HepG2 (cell line): ENCODE measurements around the gene MAB21L4. TPM values are rescaled to one million over a fixed set of nuclear protein-coding genes. Genes with fewer than 3 reads are reported as not detected.

Experiments used
- ARNT2 ChIP-seq: sonication (generic); formaldehyde crosslinking; IDR thresholded peaks from 2 replicates; pipeline ENCODE4 v1.8.0; 2022; ENCODE audit warnings: mild to moderate bottlenecking, low read depth, missing genetic modification reagents, moderate library complexity
- DPF2 ChIP-seq: sonication (generic); formaldehyde crosslinking; IDR thresholded peaks from 2 replicates; pipeline ENCODE4 v1.4.0; 2020; ENCODE audit warnings: mild to moderate bottlenecking, low read depth, missing genetic modification reagents, borderline replicate concordance
- EHMT2 ChIP-seq: fragments of 200-600 bp; sonication (generic); IDR thresholded peaks from 2 replicates; pipeline ENCODE4 v1.7.0; 2017; ENCODE audit warnings: antibody characterized with exemption, low read depth, low read length, borderline replicate concordance
- ELF1 ChIP-seq: sonication (generic); formaldehyde crosslinking; IDR thresholded peaks from 2 replicates; pipeline ENCODE4 v1.4.0; 2020; ENCODE audit warnings: missing genetic modification reagents
- ELF4 ChIP-seq: sonication (generic); formaldehyde crosslinking; IDR thresholded peaks from 2 replicates; pipeline ENCODE4 v1.5.0; 2020; ENCODE audit warnings: missing genetic modification reagents, mild to moderate bottlenecking, moderate library complexity, borderline replicate concordance
- FOXP4 ChIP-seq: sonication (generic); formaldehyde crosslinking; IDR thresholded peaks from 2 replicates; pipeline ENCODE4 v1.4.0; 2020; ENCODE audit warnings: missing genetic modification reagents
- GMEB1 ChIP-seq: sonication (generic); formaldehyde crosslinking; IDR thresholded peaks from 2 replicates; pipeline ENCODE4 v1.5.1; 2020; ENCODE audit warnings: missing genetic modification reagents, mild to moderate bottlenecking, borderline replicate concordance
- GZF1 ChIP-seq: sonication (generic); formaldehyde crosslinking; IDR thresholded peaks from 2 replicates; pipeline ENCODE4 v1.5.1; 2020; ENCODE audit warnings: mild to moderate bottlenecking, missing genetic modification reagents
- HCFC1 ChIP-seq: fragments of 150-350 bp; IDR thresholded peaks from 2 replicates; pipeline ENCODE4 v1.6.1; 2014; ENCODE audit warnings: low read depth, low read length
- KDM1A ChIP-seq: IDR thresholded peaks from 2 replicates; pipeline ENCODE4 v1.6.1; 2016; ENCODE audit warnings: missing compliant biosample characterization
- MBNL3 ChIP-seq: fragments of 250-450 bp; sonication (Bioruptor Pico); conservative IDR thresholded peaks from 2 replicates; pipeline ENCODE4 v1.8.0; 2022; ENCODE audit warnings: mild to moderate bottlenecking, inconsistent platforms
- NKX3-1 ChIP-seq: sonication (generic); formaldehyde crosslinking; IDR thresholded peaks from 2 replicates; pipeline ENCODE4 v1.5.0; 2020; ENCODE audit warnings: missing genetic modification reagents
- NR2C2 ChIP-seq: sonication (generic); formaldehyde crosslinking; IDR thresholded peaks from 2 replicates; pipeline ENCODE4 v1.4.0; 2020; ENCODE audit warnings: missing genetic modification reagents, mild to moderate bottlenecking, moderate library complexity, borderline replicate concordance
- PRPF4 ChIP-seq: fragments of 200-400 bp; formaldehyde crosslinking; IDR thresholded peaks from 2 replicates; pipeline ENCODE4 v1.6.1; 2016; ENCODE audit warnings: low read length, low read depth; ENCODE audit not compliant: poor library complexity, severe bottlenecking
- SRF ChIP-seq: IDR thresholded peaks from 2 replicates; pipeline ENCODE4 v1.6.1; 2011; ENCODE audit warnings: mild to moderate bottlenecking, low read depth, low read length, moderate library complexity
- U2AF1 ChIP-seq: fragments of 200-400 bp; formaldehyde crosslinking; optimal IDR thresholded peaks from 2 replicates; pipeline ENCODE3; 2017; ENCODE audit warnings: mild to moderate bottlenecking, low read depth, low read length
- ZBTB38 ChIP-seq: sonication (generic); formaldehyde crosslinking; IDR thresholded peaks from 2 replicates; pipeline ENCODE4 v1.5.1; 2020; ENCODE audit warnings: mild to moderate bottlenecking, missing genetic modification reagents
- ZBTB44 ChIP-seq: sonication (generic); formaldehyde crosslinking; IDR thresholded peaks from 2 replicates; pipeline ENCODE4 v1.4.0; 2020; ENCODE audit warnings: missing genetic modification reagents
- ZFYVE20 ChIP-seq: sonication (generic); formaldehyde crosslinking; IDR thresholded peaks from 2 replicates; pipeline ENCODE4 v1.8.0; 2023; ENCODE audit warnings: low read depth, mild to moderate bottlenecking, moderate library complexity, missing genetic modification reagents, borderline replicate concordance
- ZMYM4 ChIP-seq: sonication (generic); formaldehyde crosslinking; IDR thresholded peaks from 2 replicates; pipeline ENCODE4 v1.8.1; 2023; ENCODE audit warnings: mild to moderate bottlenecking, missing genetic modification reagents
- ZNF143 ChIP-seq: sonication (generic); formaldehyde crosslinking; IDR thresholded peaks from 2 replicates; pipeline ENCODE4 v1.4.0; 2020; ENCODE audit warnings: missing genetic modification reagents
- ZNF343 ChIP-seq: sonication (generic); formaldehyde crosslinking; IDR thresholded peaks from 2 replicates; pipeline ENCODE4 v1.4.0; 2020; ENCODE audit warnings: mild to moderate bottlenecking, missing genetic modification reagents
- ZNF350 ChIP-seq: sonication (generic); formaldehyde crosslinking; IDR thresholded peaks from 2 replicates; pipeline ENCODE4 v1.4.0; 2020; ENCODE audit warnings: mild to moderate bottlenecking, low read depth, missing genetic modification reagents, borderline replicate concordance
- ZNF431 ChIP-seq: sonication (generic); formaldehyde crosslinking; IDR thresholded peaks from 2 replicates; pipeline ENCODE4 v1.9.0; 2022; ENCODE audit warnings: missing genetic modification reagents, low read depth, mild to moderate bottlenecking, borderline replicate concordance
- ZNF652 ChIP-seq: IDR thresholded peaks from 2 replicates; pipeline ENCODE4 v1.6.1; 2016; ENCODE audit warnings: low read depth, borderline replicate concordance
- ZNF672 ChIP-seq: sonication (generic); formaldehyde crosslinking; IDR thresholded peaks from 2 replicates; pipeline ENCODE4 v1.8.1; 2022; ENCODE audit warnings: missing genetic modification reagents
- polyA plus RNA-seq, 8 experiments: library from polyadenylated mRNA; depleted of rRNA in 3 of 8; stranded (reverse) in 7 of 8; unstranded in 1 of 8; fragments of >200 nt; fragmentation: Illumina TruSeq in 4 of 8; extraction: Trizol in 4 of 8; gene quantifications; 2 replicates each; pipeline versions ENCODE4 v1.2.1 to v1.2.3, GENCODE V29; 2011 to 2016; ENCODE audit warnings: low read depth in 4 of 8, missing spikeins in 1 of 8, mixed read lengths in 1 of 8; ENCODE audit not compliant: insufficient read depth in 1 of 8
- total RNA-seq, 5 experiments: library from RNA; depleted of rRNA; stranded (reverse); fragments of >200 nt; fragmentation: Illumina TruSeq; extraction: Trizol; gene quantifications; 2 replicates each; pipeline ENCODE4 v1.2.3, GENCODE V29; 2016; ENCODE audit warnings: low read depth in 1 of 5

The MAB21L4 gene
- total and polyA plus RNA-seq, 2 of the 13 experiments (the other 11 are each of a cell fraction or from before 2014, with no cell fraction given) = 3.0 to 14.0 TPM

GRCh38 chr2:240896871-240897692 is 1.1 kb upstream of the MAB21L4 start (continued):
- no peak for TF ChIP-seq NKX3-1 (CRISPR knock-in tag)
- TF ChIP-seq U2AF1 = no peak
- TF ChIP-seq ZBTB44 (CRISPR knock-in tag) = no peak
- no peak for TF ChIP-seq ZNF431 (CRISPR knock-in tag)
- TF ChIP-seq ZFYVE20 (CRISPR knock-in tag) = no peak
- TF ChIP-seq MBNL3 (CRISPR knock-in tag) = no peak
- peak; percentile 71 for TF ChIP-seq DPF2 (CRISPR knock-in tag)
- TF ChIP-seq PRPF4 = no peak
- no peak for TF ChIP-seq HCFC1
- TF ChIP-seq EHMT2 = no peak
- TF ChIP-seq GZF1 = 0 out of 2 replicates have a peak, but pooled peaks have one; percentile 21
- peak; percentile 85 for TF ChIP-seq NR2C2 (CRISPR knock-in tag)
- TF ChIP-seq FOXP4 (CRISPR knock-in tag) = no peak
- TF ChIP-seq SRF = no peak
- TF ChIP-seq ZBTB38 (CRISPR knock-in tag) = no peak; the same call in 1 of the 2 replicates
- TF ChIP-seq ZNF672 (CRISPR knock-in tag) = peak; percentile 52; the same call in 1 of the 2 replicates
- no peak for TF ChIP-seq ELF4 (CRISPR knock-in tag)
- TF ChIP-seq ZNF350 (CRISPR knock-in tag) = no peak
- peak; percentile 73; the same call in 1 of the 2 replicates for TF ChIP-seq ZNF343 (CRISPR knock-in tag)
- TF ChIP-seq ZNF652 = no peak
- no peak for TF ChIP-seq GMEB1
- no peak for TF ChIP-seq ZNF143 (CRISPR knock-in tag)
- TF ChIP-seq ELF1 (CRISPR knock-in tag) = no peak
- TF ChIP-seq ARNT2 (CRISPR knock-in tag) = no peak
- TF ChIP-seq KDM1A (CRISPR knock-in tag) = no peak
- peak; percentile 62; the same call in 1 of the 2 replicates for TF ChIP-seq ZMYM4
